Measurements from ENCODE around the gene PRUNE2.

The PRUNE2 gene

DNA sequence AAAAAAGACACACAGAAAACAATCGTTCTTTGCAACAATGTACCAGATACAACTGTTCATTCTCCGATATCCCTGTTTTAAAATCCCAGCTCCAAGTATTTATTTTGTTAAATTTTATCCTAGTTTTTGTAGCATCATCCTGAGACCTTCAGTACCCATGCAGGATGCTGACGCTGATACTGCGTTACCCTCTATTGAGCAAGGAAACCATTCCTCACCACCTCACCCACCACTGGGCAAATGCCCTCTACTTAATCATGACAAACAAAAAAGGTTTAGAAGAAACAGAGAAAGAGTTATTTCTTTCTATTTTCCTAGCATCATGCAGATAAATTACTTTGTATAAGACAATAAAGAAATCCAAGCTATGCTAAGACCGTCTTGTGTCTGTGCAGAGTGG is 277.8 kb downstream of the PRUNE2 start:
- DNase-seq (ENCODE audit: low spot score) = no peak

DNA sequence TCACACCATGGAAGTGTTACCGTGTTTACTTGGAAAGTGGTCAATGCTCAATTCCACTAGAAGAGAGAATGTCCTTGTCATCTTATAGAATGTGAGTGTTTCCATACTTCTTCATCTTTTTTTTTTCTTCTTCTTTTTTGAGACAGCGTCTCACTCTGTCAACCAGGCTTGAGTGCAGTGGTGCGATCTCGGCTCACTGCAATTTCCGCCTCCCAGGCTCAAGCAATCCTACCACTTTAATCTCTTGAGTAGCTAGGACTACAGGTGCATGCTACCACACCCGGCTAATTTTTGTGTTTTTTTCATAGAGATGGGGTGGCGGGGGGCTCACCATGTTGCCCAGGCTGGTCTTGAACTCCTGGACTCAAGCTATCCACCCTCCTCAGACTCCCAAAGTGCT is 278.9 kb downstream of the PRUNE2 start:
- DNase-seq (ENCODE audit: low spot score) = no peak

DNA sequence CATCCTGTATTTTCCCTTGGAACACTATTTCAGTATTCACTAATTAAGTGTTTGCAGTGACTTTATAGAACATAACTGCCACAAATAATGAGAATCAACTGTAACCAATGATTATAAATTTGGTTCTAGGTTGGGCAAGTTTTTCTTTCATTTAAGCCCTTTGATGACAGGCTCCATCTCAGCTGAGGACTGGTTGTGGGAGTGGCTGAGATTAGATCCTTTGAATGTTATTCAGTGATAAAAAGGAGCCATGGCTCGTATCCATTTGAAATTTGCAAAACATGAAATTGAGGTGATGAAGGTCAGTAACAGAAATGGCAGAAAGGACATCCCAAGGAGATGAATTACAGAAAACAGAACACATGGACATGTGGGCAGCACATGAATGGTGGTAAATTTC is 279.8 kb downstream of the PRUNE2 start:
- DNase-seq (ENCODE audit: low spot score) = no peak

DNA sequence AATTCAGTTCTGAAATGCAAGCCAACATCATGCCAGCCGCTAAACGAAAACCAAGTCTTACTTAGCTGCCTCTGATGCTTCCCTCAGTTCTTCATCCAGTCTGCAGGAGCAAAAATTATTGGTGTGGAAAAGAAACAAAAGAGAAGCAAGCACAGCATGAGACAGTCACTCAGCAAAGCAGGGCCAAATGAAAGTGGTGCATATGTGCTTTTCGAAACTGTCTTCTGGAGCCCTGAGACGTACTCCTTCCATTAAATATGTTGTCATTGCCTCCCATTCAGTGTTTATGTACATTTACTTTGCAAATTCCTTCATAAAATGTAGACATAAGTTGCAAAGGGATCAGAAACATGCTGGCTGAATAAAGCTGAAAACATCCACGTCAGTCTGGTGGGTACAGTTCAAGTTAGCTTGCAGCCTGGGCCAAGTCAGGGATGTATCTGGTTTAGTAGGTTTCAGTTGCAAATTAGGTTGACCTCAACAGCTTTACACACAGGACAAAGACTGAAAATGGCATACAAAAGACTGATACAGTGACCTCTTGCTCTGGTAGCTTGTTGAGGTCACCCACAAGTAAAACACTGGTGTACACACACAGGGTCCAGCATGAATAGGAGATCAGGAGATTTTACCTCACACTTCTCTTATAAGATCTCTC is 281.4 kb downstream of the PRUNE2 start:
- no peak for DNase-seq (ENCODE audit: low spot score)

DNA sequence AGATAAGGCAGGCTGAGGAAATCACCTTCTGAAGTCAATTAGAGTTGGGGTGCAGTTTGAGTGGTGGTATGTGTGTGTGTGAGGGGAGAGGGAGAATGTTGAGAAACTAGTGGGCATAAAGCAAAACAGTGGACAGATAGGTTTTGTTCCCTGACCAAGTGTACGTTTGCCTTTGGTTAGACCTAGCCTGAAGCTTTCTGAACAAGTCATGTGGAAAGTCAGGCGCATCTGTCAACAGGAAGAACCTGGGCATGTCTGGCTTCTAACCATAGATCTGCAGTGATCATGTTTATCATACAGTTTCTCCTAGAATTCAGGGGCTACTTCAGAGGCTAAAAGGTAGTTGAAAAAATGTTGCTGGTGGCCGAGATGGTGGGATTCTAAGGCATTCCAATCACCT is 284.9 kb downstream of the PRUNE2 start:
- DNase-seq (ENCODE audit: low spot score) = no peak

DNA sequence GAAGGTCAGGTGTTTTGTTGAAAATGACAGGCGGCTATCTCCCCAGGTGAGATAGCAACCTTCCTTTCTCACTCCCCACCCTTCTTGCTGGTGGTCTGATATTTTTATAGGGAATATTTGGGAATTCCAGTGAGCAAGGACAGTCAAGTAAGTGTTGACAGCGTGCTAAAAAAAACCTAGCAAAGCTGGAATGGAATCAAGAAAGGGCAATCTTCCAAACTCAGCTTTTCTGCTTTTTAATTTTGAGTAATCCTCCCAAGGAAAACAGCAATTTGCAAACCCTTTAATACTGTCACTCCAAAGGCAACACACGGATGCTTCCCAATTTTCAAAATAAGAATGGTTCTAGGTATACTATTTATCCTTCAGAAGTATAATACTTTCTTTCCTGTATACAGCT is 285.3 kb downstream of the PRUNE2 start:
- no peak for DNase-seq (ENCODE audit: low spot score)

DNA sequence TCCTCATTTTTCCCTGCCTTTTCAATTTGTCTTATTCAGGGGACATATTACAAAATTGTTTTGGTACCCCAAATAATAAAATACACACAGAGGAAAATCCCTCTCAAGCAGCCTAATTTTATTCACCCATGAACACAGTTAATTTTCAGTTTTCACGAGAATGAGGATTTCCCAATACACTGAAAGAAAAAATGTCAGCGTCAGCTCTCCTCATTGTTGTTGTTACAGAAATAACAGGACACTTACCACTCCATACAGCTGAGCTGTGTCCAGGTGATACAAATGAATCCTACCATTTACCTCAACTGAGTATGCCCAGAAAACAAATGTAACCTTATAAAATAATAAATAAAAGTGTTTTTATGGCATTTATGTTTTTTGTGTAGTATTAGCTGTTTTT is 286.3 kb downstream of the PRUNE2 start:
- DNase-seq (ENCODE audit: low spot score) = no peak

DNA sequence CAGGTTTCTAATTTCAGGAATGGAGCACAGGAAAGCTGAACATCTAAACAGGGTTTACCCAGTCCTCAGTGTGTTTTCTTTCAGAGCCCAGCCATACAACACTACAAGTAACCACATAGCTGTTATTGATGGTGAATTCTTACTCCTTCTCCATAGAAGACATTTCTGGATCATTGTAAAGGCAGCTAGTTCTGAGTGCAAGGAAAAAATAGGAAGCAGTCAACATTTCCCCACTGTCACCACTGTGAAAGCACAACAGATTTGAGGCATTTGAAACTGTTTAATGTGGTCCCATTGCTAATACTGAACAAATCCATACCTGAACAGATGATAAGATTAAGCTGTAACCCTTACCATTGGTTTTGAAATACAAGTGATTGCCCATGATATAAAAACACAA is 286.7 kb downstream of the PRUNE2 start:
- no peak for DNase-seq (ENCODE audit: low spot score)

DNA sequence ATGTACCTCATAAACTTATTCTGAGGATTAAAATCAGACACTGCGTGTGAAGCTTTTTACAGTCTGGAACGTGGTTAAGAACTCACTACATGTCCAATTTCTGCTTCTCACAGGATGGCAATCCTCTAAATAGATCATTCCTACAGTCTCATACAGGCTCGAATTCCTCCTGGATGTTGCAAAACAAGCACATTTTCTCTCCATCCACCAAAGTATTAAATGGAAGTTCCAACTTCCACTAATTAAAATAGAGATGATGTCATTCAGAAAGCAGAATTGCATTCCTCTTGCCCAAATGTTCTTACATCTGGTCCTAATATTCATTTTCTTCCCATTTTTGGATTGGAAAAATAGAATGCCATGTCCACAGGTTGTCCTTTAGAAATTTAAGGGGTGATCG is 287.2 kb downstream of the PRUNE2 start:
- DNase-seq (ENCODE audit: low spot score) = no peak

DNA sequence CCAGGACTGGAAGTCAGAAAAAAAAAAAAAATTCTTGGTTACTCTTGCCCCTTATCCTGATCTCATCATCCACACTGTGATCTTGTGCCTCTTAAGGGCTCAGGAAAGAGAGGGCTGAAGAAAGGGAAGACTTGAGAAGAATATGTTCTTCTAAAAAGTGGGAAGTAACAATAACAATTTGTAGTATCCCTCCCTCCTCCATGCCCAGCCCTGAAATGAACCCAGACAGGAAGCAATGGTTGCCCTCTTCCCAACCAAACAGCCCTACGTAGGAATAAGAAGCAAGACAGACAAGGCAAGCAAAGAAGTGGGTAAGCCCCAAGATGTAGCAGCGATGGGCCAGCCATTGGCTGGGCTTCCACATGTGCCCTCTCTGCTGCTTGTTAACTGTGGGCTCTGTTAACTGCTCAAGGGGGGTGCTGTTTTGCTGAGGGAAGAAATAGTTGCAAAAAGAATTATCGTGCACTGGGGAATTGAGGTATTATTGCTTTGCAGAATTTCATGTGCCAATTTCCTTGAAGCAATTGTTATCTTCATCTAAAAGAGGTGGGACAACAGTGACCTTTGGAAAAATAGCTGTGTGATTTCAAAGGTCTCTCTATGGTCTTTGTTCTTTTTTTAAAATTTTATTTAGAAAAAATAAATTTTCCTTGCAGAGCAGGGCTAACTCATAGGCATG is 288.3 kb downstream of the PRUNE2 start:
- no peak for DNase-seq (ENCODE audit: low spot score)

DNA sequence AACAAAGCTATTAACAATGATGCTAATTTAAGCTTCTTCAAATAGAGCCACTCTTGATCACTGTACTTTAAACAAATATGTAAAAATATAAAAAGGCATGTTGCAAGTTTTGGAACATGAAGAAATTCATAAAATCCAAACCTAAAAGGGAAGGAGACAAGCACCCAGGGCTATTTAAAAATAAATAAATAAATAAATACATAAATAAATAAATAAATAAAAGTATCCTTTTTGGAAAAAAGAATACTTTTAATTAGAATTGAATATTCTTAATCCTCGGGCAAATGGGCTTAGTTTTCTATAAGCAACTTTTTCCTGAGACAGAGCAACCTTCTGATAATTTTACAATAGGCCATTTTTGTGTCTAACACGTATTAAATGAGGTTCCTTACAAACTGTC is 289.1 kb downstream of the PRUNE2 start:
- DNase-seq (ENCODE audit: low spot score) = no peak

DNA sequence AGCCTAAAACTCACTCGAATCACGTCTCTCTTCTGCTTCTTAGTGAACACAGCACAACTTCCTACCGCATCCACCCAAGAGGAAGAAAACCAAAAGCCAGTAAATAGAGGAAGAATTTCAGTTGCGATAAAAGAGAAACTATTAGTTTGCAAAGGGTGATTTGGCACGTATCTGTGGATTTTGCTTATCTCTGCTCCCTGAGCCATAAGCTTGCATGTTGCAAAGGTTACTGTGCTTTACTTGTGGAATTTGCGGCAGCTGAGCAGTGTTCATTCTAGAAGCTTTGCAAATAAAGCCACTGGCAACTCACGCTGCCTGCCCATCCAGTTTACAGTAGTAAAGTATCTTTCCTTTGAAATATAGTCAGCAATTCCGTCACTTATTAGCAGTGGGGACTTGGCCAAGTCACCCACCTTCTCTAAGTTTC is 290.7 kb downstream of the PRUNE2 start:
- no peak for DNase-seq (ENCODE audit: low spot score)

DNA sequence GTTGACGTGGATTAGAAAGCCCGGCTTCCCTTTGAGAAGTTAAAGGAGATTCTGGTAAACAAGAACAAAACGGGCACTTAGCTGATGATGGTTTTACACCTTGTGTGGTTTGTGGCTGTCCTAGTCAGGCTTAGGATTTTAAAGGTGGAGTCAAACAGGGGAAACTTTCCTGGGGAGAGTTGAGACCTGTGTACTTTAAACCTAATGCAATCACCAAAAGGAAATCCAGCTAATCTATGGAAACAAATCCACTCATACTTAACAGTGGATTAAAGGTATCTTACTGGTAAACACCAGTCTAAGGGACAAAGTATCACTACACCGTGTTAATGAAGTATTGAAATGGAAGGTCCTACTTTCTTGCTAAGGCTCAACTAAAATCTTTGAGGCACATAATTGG is 291.9 kb downstream of the PRUNE2 start:
- no peak for DNase-seq (ENCODE audit: low spot score)

DNA sequence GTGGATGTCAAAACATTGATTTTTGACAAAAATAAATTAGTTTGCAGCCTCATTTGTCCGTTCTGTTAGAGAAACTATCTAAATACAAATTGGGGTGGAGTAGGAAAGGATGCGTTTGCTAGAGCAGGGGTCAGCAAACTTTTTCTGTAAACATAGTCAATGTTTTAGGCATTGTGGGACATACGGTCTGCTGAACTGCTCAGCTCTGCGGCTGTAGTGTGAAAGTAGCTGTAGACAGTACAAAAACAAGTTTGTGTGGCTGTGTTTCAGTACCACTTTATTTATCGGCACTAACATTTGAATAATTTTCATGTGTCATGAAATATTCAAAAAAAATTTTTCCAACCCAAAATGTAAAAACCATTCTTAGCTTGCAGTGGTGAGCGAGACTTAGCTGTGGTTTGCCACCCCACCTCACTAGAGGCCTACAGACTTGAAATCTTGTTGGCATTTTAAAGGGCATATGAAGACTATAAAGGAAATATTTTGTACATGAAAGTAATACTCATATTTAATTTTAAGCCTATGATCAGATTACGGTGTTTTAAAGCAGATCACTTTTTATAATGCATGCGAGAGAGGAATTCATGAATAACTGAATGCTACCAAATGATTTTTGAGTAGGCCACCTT is 292.6 kb downstream of the PRUNE2 start:
- no peak for DNase-seq (ENCODE audit: low spot score)

DNA sequence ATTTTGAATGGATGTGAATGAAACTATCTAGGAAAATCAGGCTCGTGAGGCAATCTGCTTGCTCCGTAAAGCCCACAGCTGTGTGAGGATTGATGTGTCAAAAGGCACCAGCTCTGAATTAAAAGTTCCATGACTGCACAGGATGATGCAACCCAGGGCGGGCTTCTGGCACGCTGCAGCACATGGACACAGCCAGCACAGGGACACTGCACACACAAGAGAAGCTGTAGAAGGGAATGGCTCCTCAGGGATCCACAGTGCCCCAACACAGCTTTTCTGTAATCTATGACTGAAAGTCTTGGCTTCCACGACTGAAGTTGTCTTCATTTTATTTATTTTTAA is 295.9 kb downstream of the PRUNE2 start:
- no peak for DNase-seq (ENCODE audit: low spot score)

DNA sequence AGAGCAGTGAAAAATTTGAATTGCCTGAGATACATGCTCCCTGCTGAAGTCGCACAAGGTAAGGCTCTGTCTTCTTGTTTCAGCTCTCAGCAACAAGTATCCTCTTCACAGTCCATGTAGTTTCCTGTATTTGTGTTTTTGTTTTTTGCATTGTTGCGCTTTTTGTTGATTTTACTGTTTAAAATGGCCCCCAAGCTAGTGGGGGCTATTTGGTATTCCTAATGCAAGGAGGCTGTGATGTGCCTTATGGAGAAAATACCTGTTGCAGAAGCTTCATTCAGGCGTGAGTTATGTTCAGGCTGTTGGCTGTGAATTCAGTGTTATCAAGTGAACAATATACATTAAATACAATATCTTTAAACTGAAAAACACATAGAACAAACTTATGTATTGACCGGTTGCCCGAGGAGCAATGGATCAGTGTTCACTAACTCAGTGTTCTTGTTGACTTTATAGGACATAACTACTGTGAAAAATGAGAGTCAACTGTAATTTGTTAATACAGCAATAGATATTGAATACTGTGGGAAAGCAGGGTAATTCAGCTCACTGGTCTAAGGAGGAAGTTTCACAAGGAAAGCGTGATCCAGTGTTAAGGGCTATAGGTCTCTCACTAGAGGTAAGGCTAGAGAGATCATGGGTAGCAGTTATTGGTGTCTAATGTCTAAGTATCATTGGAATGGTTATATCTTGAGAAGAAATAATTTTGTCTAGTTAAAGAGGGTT is 296.5 kb downstream of the PRUNE2 start:
- no peak for DNase-seq (ENCODE audit: low spot score)

DNA sequence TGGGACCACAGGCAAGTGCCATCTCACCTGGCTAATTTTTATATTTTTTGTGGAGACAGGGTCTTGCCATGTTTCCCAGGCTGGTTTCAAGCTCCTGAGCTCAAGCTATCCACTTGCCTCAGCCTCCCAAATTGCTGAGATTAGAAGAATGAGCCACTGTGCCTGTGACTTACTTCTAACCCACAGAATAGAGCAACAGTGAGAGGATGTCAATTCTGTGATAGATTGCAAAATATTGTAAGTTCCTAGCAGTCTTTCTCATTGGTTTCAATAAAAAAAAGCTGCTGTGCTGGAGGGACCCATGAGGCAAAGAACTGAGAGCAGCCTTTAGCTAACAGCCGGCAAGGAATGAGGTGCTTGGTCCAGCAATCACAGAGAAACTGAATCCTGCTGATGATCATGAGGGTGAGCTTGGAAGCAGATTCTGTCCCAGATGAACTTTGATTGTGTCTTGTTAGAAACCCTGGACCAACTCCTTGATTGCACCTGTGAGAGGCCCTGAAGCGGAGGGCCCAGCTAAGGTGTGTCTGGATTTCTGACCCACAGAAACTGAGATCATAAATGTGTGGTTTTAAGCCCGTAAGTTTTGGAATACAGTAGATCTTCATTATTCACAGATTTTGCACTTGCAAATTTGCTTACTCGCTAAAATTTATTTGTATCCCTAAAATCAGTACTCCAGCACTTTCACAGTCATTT is 297.2 kb downstream of the PRUNE2 start:
- no peak for DNase-seq (ENCODE audit: low spot score)

DNA sequence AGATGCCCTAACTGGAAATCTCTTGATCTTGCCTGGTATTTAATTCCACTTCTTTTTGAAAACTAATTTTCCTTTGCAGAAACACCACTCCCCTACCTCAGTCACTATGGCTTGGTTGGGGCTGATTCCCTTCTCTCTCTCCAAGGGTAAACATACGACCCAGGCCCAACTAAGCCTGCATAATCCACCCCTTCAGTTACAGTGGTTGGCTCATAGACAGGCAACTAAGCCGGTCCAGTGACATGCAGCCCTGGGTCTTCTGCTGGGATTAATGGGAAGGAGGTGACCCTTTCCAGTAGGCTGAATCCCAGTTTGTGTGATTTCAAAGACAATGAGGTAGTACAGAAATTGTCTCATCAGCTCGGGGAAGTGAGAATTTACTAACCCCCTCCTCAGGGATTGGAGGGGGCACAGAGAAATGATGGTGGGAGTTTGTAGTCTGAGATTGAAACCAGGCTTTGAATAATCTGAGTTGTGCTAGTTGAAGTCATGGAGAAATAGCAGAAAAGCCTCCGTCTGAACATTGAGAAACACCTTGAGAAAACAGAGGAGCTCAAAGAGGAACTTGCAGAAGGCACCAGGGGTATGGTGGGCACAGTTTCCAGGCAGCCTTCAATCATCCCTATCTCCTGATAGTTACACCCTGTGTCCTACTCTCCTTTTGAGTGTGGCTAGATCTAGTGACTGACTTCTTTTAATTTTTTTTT is 298.0 kb downstream of the PRUNE2 start:
- DNase-seq (ENCODE audit: low spot score) = no peak

DNA sequence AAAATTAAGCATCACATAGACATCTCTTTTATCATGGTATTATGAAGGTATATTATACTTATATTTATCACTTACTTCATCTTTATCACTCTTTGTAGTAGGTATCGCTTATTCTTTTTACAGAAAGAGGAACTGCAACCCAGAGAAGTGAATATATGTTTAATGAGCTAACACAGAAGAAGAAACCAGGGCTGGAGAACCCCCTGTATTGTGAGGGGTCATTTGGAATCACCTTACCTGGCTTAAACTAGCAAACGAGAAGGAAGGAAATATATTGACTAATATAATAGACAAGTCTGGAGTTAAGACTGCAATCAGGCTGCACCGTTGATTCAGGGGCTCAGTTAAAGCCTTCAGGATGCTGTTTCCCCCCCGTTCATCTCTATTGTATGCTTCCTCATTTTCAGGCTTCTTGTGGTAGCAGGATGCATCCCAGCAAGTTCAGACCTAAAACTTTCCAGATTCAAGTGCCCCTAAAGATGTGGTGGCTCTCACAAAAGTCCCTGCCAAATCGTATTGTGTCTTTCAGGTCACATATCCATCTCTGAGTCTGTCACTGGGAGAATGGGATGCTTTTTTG is 300.5 kb downstream of the PRUNE2 start:
- no peak for DNase-seq (ENCODE audit: low spot score)

DNA sequence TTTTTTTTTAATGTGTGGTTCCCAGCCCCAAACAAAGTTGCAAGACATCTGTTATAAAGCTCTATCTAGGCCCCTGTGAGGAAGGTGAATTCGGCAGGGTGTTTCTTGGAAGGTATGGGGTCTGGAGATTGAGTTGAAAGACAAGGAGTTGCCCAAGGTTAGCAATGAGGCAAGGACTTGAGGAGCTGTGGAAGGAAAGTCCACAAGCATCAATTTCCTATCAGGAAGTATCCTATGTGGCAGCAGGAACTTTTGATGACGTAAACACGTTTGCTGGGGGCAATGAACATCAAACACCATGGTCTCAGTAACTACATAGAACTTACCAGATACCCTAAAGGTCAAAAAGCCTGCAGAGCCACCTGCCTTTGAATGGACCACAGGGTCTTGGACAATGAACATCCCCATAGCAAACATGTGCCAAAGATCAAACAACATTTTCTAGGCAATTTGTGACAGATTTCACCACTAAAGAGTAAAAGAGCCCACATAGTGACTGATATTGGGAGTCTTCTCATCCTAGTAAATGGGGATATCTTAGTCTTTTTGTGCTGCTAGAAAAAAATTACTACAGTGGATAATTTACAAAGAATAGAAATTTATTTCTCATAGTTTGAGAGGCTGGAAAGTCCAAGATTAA is 301.9 kb downstream of the PRUNE2 start:
- no peak for DNase-seq (ENCODE audit: low spot score)

DNA sequence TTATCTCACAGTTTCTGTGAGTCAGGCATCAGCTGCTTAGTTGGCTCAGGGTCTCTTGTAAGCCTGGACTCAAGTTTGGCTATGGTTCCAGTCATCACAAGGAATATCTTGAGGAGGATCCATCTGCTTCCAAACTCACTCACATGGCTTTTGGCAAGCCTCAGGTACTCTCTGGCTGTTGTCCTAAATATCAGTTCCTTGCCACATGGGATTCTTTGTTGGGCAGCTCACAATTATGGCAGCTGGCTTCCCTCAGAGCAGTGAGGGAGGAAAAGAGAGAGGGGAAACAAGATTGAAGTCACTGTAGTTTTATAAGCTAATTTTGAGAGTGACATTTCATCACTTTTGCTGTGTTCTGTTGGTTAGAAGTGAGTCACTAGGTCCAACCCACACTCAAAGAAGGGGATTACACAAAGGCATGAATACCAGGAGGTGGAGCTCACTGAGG is 302.4 kb downstream of the PRUNE2 start:
- DNase-seq (ENCODE audit: low spot score) = no peak

Measured in SW480 (cell line).